GM13976 (cell line): ENCODE data around the gene PIK3C2A.

ENCODE experiments used
- DNase-seq: peaks from one replicate; pipeline ENCODE4 v3.0.0; 2012; ENCODE audit warnings: low spot score
- in situ Hi-C: fragments of 300-500 bp; cut with MboI; formaldehyde crosslinking; loops from one replicate; pipeline ENCODE4 v1.12.0; 2022; ENCODE audit warnings: low sequenced_read_pairs, mixed read lengths, inconsistent platforms; ENCODE audit not compliant: unreplicated experiment
- TF ChIP-seq, protein P1 (sequence below): IDR thresholded peaks from 2 replicates; pipeline ENCODE4 v1.5.1; 2012; ENCODE audit warnings: borderline replicate concordance, mild to moderate bottlenecking; ENCODE audit not compliant: insufficient read depth; ENCODE audit errors: extremely low read depth, missing control alignments, control extremely low read depth

The PIK3C2A gene

DNA sequence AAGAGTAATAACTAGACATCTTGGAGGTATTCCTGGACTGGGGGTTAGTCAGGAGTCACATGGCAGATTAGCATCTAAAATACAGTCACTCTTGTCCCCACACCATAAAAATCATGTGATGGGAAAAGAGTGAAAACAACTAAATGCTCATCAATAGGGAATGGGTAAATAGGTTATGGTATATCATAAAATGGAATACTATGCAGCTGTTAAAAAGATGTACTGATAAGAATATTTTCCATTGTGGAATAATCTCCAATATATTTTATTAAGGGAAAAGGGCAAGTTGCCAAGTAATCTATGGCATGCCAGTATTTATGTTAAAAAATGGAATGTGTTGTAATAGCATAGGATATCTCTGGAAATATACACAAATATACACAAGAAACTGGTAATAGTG, 6.6 kb upstream of the PIK3C2A start:
- TF ChIP-seq, protein P1, sequence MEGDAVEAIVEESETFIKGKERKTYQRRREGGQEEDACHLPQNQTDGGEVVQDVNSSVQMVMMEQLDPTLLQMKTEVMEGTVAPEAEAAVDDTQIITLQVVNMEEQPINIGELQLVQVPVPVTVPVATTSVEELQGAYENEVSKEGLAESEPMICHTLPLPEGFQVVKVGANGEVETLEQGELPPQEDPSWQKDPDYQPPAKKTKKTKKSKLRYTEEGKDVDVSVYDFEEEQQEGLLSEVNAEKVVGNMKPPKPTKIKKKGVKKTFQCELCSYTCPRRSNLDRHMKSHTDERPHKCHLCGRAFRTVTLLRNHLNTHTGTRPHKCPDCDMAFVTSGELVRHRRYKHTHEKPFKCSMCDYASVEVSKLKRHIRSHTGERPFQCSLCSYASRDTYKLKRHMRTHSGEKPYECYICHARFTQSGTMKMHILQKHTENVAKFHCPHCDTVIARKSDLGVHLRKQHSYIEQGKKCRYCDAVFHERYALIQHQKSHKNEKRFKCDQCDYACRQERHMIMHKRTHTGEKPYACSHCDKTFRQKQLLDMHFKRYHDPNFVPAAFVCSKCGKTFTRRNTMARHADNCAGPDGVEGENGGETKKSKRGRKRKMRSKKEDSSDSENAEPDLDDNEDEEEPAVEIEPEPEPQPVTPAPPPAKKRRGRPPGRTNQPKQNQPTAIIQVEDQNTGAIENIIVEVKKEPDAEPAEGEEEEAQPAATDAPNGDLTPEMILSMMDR: no peak
- in situ Hi-C loops: loop anchor here (25.0 kb wide), 1 partner anchor 277 kb away; no protein-coding TSS in a partner anchor
- DNase-seq: no peak

DNA sequence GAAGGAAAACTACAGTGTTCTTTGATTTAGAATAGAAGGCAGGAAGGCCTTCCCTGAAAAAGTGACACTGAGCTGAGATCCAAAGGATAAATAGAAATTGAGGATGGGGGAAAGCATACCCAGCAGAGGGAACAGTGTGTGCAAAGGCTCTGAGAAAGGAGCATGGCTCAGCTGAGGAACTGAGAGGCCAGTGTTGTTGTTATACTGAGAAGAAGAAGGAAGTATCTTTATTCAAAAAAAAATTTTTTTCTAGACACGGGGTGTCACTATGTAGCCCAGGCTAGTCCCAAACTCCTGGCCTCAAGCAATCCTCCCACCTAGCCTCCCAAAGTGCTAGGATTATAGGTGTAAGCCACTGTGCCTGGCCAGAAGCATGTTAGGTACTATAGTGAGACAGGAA, 3.5 kb upstream of the PIK3C2A start:
- TF ChIP-seq, protein P1: no peak
- no peak for DNase-seq
- in situ Hi-C loops: loop anchor here (25.0 kb wide), 1 partner anchor 274 kb away; no protein-coding TSS in a partner anchor

DNA sequence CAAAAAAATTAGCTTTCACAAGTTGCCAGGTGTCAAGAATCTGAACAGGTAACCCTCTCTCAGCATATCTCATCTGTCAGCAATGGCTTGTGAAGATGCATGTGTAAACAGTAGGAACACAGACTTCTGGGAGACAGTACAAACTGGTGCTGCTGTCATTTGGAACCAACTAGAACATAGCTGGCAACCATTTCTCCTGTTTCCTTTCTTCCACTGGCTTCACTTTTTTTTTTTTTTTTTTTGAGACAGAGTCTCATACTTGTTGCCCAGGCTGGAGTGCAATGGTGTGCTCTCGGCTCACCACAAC, 2.1 kb upstream of the PIK3C2A start:
- in situ Hi-C loops: loop anchor here (25.0 kb wide), 1 partner anchor 273 kb away; no protein-coding TSS in a partner anchor
- no peak for DNase-seq
- TF ChIP-seq, protein P1: no peak

DNA sequence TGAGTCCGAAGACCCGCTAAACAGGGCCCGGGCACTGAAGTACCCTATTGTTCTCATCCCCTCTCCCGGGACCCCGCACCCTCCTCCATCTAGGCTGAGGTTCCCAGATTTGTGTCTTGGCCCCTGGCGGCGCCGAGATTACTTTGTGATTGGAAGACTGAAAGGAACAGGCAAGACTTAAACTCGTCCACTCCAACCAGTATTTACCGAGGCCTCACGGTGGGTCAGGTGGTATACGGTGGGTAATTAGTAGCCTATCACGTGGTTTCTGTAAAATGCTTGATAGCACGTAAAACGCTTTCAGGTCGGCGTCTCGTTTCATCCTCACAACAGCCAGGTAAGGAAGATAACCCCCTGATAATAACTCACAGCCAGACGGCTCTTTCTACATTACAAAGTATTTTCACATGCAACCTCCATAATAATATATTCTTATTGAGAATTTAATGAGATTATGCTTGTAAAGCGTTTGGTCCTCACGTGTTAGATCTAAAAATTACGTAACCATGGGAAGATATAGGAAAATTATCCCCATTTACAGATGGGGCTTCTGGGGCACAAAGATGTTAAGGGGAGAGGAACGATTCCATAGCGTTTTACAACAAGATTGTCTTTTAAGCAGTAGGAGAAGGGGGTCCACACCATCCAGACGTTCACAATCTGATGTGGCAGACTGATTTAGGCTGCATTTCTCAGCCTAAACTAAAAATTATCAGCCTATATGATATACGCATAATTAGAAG, 642 bp upstream of the PIK3C2A start:
- peak; percentile 71 for DNase-seq
- in situ Hi-C loops: loop anchor here (25.0 kb wide), 1 partner anchor 271 kb away; no protein-coding TSS in a partner anchor
- TF ChIP-seq, protein P1: no peak

DNA sequence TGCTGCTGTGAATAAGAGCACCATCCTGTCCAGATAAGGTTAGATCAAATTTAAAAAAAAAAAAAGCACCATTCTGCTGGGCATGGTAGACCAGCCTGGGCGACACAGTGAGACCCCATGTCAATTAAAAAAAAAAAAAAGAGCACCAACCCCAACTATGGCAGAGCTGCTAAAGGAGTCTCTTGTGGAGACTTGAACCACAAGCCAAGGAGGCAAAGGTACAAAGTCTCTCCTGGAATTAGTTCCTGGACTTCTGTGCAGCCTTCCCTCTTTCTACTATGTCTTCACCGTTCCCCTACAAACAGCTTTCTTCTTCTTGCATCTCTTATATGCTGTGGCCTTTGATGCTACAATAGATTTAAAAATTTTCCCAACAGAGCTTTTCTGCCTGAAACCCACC, 1.3 kb downstream of the PIK3C2A start:
- no peak for DNase-seq
- in situ Hi-C loops: loop anchor here (25.0 kb wide), 1 partner anchor 269 kb away; no protein-coding TSS in a partner anchor
- TF ChIP-seq, protein P1: no peak

DNA sequence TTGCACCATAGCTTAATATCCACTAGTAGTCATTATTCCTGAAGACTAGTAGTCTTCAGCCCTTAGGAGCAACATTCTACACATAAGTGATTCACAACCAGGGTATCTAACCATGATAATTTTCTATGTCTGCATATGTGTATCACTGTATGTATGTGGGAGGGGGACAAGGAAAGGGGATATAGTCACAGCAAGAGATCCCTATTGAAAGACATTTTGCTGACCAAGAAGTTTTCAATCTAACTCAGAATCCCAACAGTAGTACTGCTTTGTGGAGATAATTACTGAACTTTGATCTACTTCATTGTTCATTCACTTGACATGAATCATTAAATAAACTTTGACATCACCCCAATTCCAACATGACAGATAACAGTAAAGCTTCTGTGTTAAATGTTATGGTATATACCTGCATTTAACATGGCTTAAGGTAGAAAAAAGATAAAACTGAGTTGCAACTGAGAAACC, 10.3 kb downstream of the PIK3C2A start:
- in situ Hi-C loops: no loop called here
- DNase-seq: no peak

More for the DNA sequence above, 10.3 kb downstream of the PIK3C2A start:
- TF ChIP-seq, protein P1: no peak
